ENCODE data around the gene PEX14.
A peak's percentile ranks its signal among the peaks of the same experiment; 100 is the strongest.

The PEX14 gene

DNA sequence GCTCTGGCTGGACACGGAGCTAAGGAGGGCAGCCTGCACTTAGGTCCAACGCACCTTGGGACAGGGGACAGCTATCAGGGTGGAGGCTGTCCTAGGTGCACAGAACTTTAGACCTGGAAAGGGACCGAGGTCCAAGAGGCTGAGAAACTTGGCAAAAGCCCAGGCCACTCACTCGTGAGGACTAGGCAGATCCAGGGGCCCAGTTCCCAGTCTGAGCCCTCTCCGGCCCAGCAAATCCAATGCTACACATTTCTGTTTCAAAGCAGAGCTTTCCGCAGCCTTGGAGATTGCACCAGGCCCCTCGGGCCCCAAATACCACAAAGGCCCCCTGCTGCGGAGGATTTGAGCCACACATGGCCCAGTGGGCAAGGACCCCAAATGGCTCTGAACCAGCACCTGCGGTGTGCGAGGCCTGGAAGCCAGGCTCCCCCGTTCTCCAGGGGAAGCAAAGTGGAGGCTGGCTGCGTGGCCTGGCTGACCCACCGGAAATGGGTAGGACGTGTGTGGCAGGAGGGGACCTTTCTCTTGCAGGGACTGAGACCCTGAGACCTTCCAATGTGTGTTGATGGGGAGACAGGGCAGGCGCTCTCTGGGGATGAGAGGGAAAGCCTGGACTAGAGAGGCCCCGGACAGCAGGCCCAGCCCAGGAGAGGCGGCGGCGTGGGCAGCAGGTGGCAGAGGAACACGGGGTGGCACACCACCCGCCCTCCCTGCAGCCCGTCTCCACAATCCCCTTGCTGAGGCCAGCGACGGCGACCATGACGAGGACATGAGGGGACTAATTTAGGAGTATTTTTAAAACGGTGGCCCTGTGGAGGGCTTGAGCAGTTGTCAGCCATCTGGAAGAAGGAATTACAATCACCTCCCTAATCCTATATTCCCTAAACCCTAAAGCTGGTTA is 203.0 kb downstream of the PEX14 start:
- peak overlapping the region; percentile 32 to 46 for H3K9ac ChIP-seq (ENCODE audit: low read depth in 1 of 2, low read length in 2 of 2)
- no peaks in the 10 kb centered on the region for H3K36me3 ChIP-seq (ENCODE audit: control insufficient read depth in 2 of 2, insufficient read depth in 2 of 2, low read length in 2 of 2)
- peak overlapping the region; percentile 73 to 77 for H3K27ac ChIP-seq (ENCODE audit: low read depth in 2 of 2, low read length in 2 of 2)
- H3K27me3 ChIP-seq (ENCODE audit: control insufficient read depth in 2 of 2, insufficient read depth in 2 of 2, low read length in 2 of 2) = no peaks in the 10 kb centered on the region
- peaks cover 51 to 78% of the 10 kb centered on the region in 2 donors for H3K4me1 ChIP-seq (ENCODE audit: control insufficient read depth in 2 of 2, insufficient read depth in 2 of 2, low read length in 2 of 2)
- no peak overlapping the region for H3K4me3 ChIP-seq (ENCODE audit: low read length in 2 of 2)
- no peaks in the 10 kb centered on the region for H3K9me3 ChIP-seq (ENCODE audit: control insufficient read depth in 2 of 2, low read length in 2 of 2)

GRCh38 chr1:10678402-10678801 is 203.7 kb downstream of the PEX14 start:
- Histone ChIP-seq H3K36me3 (ENCODE audit: control insufficient read depth in 2 of 2, insufficient read depth in 2 of 2, low read length in 2 of 2) (no peaks in the 10 kb centered on the region), H3K4me3 (ENCODE audit: low read length in 2 of 2) (no peak overlapping the region), H3K9ac (ENCODE audit: low read depth in 1 of 2, low read length in 2 of 2) (no peak overlapping the region), H3K27me3 (ENCODE audit: control insufficient read depth in 2 of 2, insufficient read depth in 2 of 2, low read length in 2 of 2) (no peaks in the 10 kb centered on the region), H3K4me1 (ENCODE audit: control insufficient read depth in 2 of 2, insufficient read depth in 2 of 2, low read length in 2 of 2) (peaks cover 54 to 81% of the 10 kb centered on the region in 2 donors), H3K9me3 (ENCODE audit: control insufficient read depth in 2 of 2, low read length in 2 of 2) (no peaks in the 10 kb centered on the region), H3K27ac (ENCODE audit: low read depth in 2 of 2, low read length in 2 of 2) (no peak overlapping the region)

- Histone ChIP-seq H3K36me3 (ENCODE audit: control insufficient read depth in 2 of 2, insufficient read depth in 2 of 2, low read length in 2 of 2) (no peaks in the 10 kb centered on the region), H3K4me1 (ENCODE audit: control insufficient read depth in 2 of 2, insufficient read depth in 2 of 2, low read length in 2 of 2) (peaks cover 52 to 79% of the 10 kb centered on the region in 2 donors), H3K9me3 (ENCODE audit: control insufficient read depth in 2 of 2, low read length in 2 of 2) (no peaks in the 10 kb centered on the region), H3K4me3 (ENCODE audit: low read length in 2 of 2) (no peak overlapping the region), H3K27ac (ENCODE audit: low read depth in 2 of 2, low read length in 2 of 2) (no peak overlapping the region), H3K27me3 (ENCODE audit: control insufficient read depth in 2 of 2, insufficient read depth in 2 of 2, low read length in 2 of 2) (no peaks in the 10 kb centered on the region), H3K9ac (ENCODE audit: low read depth in 1 of 2, low read length in 2 of 2) (no peak overlapping the region)
Observed at GRCh38 chr1:10678852-10679251, 204.1 kb downstream of the PEX14 start.

- peak overlapping the region in 1 of 2 donors; percentile 21 for H3K27ac ChIP-seq (ENCODE audit: low read depth in 2 of 2, low read length in 2 of 2)
- H3K27me3 ChIP-seq (ENCODE audit: control insufficient read depth in 2 of 2, insufficient read depth in 2 of 2, low read length in 2 of 2) = no peaks in the 10 kb centered on the region
- H3K36me3 ChIP-seq (ENCODE audit: control insufficient read depth in 2 of 2, insufficient read depth in 2 of 2, low read length in 2 of 2) = peaks cover 0 to 3% of the 10 kb centered on the region in 2 donors
- H3K9me3 ChIP-seq (ENCODE audit: control insufficient read depth in 2 of 2, low read length in 2 of 2) = no peaks in the 10 kb centered on the region
- peaks cover 51 to 72% of the 10 kb centered on the region in 2 donors for H3K4me1 ChIP-seq (ENCODE audit: control insufficient read depth in 2 of 2, insufficient read depth in 2 of 2, low read length in 2 of 2)
- no peak overlapping the region for H3K4me3 ChIP-seq (ENCODE audit: low read length in 2 of 2)
- H3K9ac ChIP-seq (ENCODE audit: low read depth in 1 of 2, low read length in 2 of 2) = no peak overlapping the region
Observed at GRCh38 chr1:10679496-10680220, 204.9 kb downstream of the PEX14 start.
